ENCODE results near the gene MYO7A.

- TF ChIP-seq CTCF (optimal IDR thresholded peaks at IDR 0.05 in 1 of 3, IDR thresholded peaks at IDR 0.05 in 1 of 3, conservative IDR thresholded peaks at IDR 0.05 in 1 of 3; ENCODE audit: extremely low read depth in 1 of 3, insufficient read depth in 2 of 3, low read length in 3 of 3) (no peak), EZH2 (IDR thresholded peaks at IDR 0.05; ENCODE audit: low read length) (no peak)
These were observed 124.7 kb downstream of the MYO7A start for GRCh38 chr11:77252555-77253270.

Measured in keratinocyte (primary cell).